Activated T-cell treated with anti-CD3 and anti-CD28 coated beads for 4 hours (primary cell): ENCODE data around the gene ASIC3.
"Not testable (repeated sequence)": the region's sequence is repeated elsewhere in the genome, so short reads cannot be mapped to it uniquely, and the experiment has no call there.

ENCODE experiments used
- DNase-seq: peaks from one replicate; pipeline ENCODE4 v3.0.0-alpha.2; 2020

ASIC3 gene

GRCh38 chr7:151047976-151048815 lies at the start of gene ASIC3:
ASIC3 (plus strand) TSS chr7:151048531; CDS start chr7:151048886, 355 bp downstream.
- no peak for DNase-seq

DNA sequence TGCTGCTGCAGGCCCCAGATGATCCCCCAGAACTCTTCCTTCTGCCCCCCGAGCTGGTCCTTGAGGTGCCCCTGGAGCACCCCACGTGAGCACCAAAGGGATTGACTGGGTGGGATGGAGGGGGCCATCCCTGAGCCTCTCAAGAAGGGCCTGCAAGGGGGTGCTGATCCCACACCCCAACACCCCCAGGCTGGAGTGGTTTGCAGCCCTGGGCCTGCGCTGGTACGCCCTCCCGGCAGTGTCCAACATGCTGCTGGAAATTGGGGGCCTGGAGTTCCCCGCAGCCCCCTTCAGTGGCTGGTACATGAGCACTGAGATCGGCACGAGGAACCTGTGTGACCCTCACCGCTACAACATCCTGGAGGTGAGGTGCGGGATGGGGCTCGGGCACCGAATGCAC lies 49.3 kb upstream of the ASIC3 start:
- DNase-seq = no peak

GRCh38 chr7:150999497-151000230 lies 48.7 kb upstream of the ASIC3 start:
- DNase-seq = no peak

GRCh38 chr7:151000897-151001495 lies 47.3 kb upstream of the ASIC3 start:
- no peak for DNase-seq

DNA sequence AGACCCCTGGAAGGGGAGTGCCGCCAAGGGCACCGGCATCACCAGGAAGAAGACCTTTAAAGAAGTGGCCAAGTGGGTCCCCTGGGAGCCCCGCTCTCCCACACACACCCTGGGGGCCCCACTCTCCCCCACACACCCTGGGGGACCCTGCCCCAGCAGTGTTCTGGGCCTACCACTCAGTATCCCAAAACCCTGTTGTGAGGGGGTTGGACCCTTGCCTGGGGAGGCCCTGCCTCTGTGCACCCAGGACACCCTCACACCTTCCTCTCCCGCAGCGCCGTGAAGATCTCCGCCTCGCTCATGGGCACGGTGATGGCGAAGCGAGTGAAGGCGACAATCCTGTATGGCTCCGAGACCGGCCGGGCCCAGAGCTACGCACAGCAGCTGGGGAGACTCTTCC lies 46.8 kb upstream of the ASIC3 start:
- no peak for DNase-seq

DNA sequence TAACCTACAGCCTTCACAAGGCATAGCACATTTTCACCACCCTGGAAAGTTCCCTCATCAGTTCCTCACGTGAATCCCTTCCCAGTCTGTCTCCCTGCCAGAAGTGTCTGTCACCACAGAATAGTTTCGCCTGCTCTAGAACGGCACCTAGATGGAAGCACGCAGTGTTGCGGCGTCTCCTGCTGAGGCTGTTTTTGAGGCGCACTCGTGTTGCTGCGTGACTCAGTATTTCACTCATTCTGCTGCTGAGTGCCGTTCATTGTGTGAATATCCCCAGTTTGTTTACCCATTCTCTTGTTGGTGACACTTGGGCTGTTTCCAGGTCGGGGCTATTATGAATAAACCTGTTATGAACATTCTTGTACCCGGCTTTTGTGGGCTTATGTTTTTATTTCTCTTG lies 44.8 kb upstream of the ASIC3 start:
- no peak for DNase-seq

- no peak for DNase-seq
Measured at GRCh38 chr7:151005566-151005965, 42.8 kb upstream of the ASIC3 start.

DNA sequence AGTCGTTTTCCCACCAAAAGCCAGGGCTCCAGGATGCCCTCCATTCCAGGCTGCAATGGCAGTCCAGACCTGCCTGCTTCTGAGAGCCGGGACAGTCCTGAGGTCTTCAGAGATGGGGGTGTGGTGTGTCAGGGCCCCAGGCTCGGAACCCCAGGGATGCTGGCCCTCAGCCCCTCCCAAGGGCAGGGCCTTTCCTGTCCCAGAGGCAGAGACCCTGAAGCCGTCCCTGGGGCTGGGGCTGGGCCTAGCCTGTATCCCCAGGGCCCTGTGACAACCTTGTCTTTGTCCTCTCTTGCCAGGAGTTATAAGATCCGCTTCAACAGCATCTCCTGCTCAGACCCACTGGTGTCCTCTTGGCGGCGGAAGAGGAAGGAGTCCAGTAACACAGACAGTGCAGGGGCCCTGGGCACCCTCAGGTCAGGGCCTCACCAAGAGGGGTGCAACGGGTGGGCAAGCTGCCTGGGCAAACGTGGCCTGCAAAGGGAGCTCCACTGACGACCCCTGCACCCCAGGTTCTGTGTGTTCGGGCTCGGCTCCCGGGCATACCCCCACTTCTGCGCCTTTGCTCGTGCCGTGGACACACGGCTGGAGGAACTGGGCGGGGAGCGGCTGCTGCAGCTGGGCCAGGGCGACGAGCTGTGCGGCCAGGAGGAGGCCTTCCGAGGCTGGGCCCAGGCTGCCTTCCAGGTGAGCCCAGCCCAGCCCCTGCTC lies 41.6 kb upstream of the ASIC3 start:
- no peak for DNase-seq

DNA sequence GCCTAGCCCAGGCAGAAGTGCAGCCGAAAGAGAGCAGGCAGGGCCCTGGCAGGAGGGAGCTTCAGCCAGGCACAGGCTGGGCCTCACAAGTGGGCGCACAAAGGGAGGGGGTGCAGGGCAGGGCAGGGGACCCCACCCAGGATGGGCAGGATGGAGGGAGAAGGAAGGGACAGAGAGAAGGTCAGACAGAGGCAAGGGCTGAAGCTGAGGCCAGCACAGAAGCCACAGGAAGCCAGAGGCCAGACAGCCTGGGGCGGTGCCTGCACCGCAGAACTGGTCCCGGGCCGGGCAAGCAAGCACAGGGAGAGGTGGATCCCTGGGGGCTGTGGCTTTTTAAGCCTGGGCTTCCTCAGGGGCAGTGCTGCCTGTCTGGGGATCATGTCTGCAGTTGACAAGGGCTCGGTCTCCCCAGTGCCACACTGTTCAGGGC lies 40.8 kb upstream of the ASIC3 start:
- DNase-seq = no peak

- no peak for DNase-seq
Measured at GRCh38 chr7:151008143-151008510, 40.2 kb upstream of the ASIC3 start.

- DNase-seq = peak; percentile 70
Measured at GRCh38 chr7:151008511-151009323, 39.6 kb upstream of the ASIC3 start.

DNA sequence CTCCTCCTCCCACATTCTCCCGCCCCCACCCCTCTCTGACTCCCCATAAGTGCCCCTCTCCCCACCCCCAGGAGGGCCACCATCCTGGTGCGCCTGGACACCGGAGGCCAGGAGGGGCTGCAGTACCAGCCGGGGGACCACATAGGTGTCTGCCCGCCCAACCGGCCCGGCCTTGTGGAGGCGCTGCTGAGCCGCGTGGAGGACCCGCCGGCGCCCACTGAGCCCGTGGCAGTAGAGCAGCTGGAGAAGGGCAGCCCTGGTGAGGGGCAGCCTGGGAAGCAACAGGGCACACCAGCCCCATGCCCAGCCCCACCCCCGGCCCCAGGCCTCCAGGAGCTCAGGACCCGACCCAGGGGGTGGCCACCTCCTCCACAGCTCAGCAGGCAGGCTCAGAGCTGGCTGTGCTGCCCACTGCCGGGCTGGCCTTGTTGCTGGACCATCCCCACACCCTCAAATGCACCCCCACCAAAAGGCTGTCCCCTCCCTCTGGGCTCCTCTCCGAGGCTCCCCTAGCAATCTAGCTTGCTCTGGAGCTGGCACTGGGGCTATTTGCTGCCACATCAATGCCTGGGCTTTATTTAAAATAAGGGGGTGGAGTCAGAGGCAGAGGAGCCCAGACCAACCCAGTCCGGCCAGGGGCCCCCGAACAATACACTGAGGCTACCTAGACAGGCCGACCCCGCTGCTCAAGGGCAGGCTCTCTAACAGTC lies 38.8 kb upstream of the ASIC3 start:
- no peak for DNase-seq

GRCh38 chr7:151010037-151010306 lies 38.4 kb upstream of the ASIC3 start:
- DNase-seq = no peak

GRCh38 chr7:151010307-151011096 lies 37.8 kb upstream of the ASIC3 start:
- DNase-seq = no peak

GRCh38 chr7:151011097-151011409 lies 37.3 kb upstream of the ASIC3 start:
- DNase-seq = no peak

DNA sequence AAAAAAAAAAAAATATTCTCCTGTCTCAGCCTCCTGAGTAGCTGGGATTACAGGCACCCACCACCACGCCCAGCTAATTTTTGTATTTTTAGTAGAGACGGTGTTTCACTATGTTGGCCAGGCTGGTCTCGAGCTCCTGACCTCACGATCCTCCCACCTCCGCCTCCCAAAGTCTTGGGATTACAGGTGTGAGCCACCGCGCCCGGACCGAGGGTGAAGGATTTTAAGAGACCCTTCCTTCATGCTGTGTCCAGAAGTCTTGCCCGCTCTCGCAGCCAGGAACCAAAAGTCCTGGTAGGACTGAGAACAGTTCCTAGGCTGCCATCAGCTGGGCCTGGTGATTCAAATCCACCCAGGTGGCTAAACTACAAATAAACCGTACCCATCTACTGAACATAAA lies 36.7 kb upstream of the ASIC3 start:
- DNase-seq = not testable (repeated sequence)

DNA sequence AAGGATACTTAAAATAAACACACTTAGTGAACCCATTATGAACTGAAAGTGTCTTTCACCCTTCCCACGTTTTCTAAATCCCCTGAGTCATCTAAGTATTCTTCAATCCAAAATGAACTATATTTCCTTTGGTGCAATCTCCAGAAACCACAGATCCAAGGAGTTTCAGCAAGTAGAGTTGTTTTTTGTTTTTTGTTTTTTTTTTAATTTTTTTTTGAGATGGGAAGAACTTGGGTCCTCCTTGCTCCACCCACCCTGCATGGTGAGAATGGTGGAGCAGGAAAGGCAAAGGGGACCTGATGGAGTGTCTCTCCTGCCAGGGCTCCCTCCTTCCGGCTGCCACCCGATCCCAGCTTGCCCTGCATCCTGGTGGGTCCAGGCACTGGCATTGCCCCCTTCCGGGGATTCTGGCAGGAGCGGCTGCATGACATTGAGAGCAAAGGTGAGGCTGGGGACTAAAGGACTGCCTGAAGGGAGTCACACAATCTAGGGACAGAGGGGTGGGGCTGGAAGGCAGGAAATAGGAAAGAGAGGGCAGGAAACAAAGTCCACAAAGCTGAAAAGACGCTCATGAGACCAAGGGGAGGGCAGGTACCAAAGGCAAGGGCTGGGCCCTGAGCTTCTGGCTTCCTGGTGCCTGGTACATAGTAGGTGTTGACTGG lies 36.2 kb upstream of the ASIC3 start:
- DNase-seq = no peak

GRCh38 chr7:151012911-151013347 lies 35.4 kb upstream of the ASIC3 start:
- no peak for DNase-seq

GRCh38 chr7:151013356-151013732 lies 35.0 kb upstream of the ASIC3 start:
- no peak for DNase-seq

GRCh38 chr7:151013733-151014497 lies 34.4 kb upstream of the ASIC3 start:
- DNase-seq = peak; percentile 61
